Measurements from ENCODE around the gene ATP1B4. TPM values are rescaled to one million over a fixed set of nuclear protein-coding genes. Genes with fewer than 3 reads are reported as not detected.

The ATP1B4 gene
- total and polyA plus RNA-seq, 12 donors, result not detected

- DNase-seq, result no peak
- no peaks in the 10 kb centered on the region for H3K9me3 ChIP-seq (replicated peaks in 1 of 3)
- intact Hi-C loops (cut with DNase I), result no loop called here
- H3K36me3 ChIP-seq (replicated peaks in 1 of 2), result no peaks in the 10 kb centered on the region
- H3K27ac ChIP-seq, result no peak overlapping the region
- no peaks in the 10 kb centered on the region for H3K4me1 ChIP-seq (replicated peaks in 1 of 2)
- TF ChIP-seq, protein P1, sequence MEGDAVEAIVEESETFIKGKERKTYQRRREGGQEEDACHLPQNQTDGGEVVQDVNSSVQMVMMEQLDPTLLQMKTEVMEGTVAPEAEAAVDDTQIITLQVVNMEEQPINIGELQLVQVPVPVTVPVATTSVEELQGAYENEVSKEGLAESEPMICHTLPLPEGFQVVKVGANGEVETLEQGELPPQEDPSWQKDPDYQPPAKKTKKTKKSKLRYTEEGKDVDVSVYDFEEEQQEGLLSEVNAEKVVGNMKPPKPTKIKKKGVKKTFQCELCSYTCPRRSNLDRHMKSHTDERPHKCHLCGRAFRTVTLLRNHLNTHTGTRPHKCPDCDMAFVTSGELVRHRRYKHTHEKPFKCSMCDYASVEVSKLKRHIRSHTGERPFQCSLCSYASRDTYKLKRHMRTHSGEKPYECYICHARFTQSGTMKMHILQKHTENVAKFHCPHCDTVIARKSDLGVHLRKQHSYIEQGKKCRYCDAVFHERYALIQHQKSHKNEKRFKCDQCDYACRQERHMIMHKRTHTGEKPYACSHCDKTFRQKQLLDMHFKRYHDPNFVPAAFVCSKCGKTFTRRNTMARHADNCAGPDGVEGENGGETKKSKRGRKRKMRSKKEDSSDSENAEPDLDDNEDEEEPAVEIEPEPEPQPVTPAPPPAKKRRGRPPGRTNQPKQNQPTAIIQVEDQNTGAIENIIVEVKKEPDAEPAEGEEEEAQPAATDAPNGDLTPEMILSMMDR (IDR thresholded peaks at IDR 0.05), result no peak
- TF ChIP-seq POLR2A (IDR thresholded peaks at IDR 0.05), result no peak
- 44 to 67% (median 53%) methylated on average over 1 of the region's 1 CpG for WGBS, 4 donors
- H3K4me3 ChIP-seq, result no peak overlapping the region
- H3K27me3 ChIP-seq, result no peaks in the 10 kb centered on the region
Measured at GRCh38 chrX:120408168-120408567, 46.3 kb downstream of the ATP1B4 start.

DNA sequence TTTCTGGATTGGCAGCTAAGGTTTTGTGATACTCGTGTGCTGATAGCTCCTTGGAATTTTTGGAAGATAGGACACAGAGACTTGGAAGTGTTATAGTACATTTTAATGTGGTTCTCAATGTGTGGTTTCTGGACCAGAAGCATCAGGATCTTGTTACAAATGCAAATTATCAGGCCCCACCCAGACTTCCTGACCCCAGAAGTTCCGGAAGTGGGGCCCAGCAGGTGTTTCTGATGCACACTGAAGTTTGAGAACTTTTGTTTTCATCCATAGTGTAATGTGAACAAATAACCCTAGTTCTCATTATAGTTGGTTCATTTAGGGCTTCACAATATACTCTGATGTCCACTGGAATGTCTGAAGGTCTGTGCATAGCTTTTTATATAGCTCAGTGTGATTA is 57.6 kb downstream of the ATP1B4 start:
- H3K4me3 ChIP-seq, result no peak overlapping the region
- no peak for DNase-seq
- no peaks in the 10 kb centered on the region for H3K27me3 ChIP-seq
- H3K9me3 ChIP-seq (replicated peaks in 1 of 3), result no peaks in the 10 kb centered on the region
- H3K36me3 ChIP-seq (replicated peaks in 1 of 2), result no peaks in the 10 kb centered on the region
- TF ChIP-seq, protein P1 (IDR thresholded peaks at IDR 0.05), result no peak
- no peak for TF ChIP-seq POLR2A (IDR thresholded peaks at IDR 0.05)
- intact Hi-C loops (cut with DNase I), result no loop called here
- 17 to 67% (median 56%) methylated on average over 1 to 2 of the region's 2 CpGs for WGBS, 4 donors
- H3K4me1 ChIP-seq (replicated peaks in 1 of 2), result no peaks in the 10 kb centered on the region
- no peak overlapping the region for H3K27ac ChIP-seq

DNA sequence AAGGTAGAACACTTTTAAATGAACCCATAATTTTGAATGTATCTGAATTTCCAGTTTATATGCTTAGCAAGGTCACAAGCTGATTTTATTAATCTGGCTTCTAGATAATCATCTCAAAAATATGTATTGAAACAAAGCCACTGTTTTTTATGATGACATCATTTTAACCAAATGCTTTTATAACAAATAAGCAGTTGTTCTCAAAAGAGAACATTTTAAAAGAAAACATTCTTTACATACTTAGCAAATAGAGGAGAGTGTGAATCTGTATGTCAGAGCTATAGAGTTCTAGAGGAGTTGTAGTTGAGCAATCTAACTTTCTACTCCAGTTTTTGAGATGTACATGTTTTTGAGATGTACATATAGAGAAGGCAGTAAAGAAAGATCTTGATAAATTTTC is 64.7 kb downstream of the ATP1B4 start:
- no peak for DNase-seq
- TF ChIP-seq POLR2A (IDR thresholded peaks at IDR 0.05), result no peak
- TF ChIP-seq, protein P1 (IDR thresholded peaks at IDR 0.05), result no peak
- no peak overlapping the region for H3K27ac ChIP-seq
- no peaks in the 10 kb centered on the region for H3K36me3 ChIP-seq (replicated peaks in 1 of 2)
- no peaks in the 10 kb centered on the region for H3K9me3 ChIP-seq (replicated peaks in 1 of 3)
- H3K4me3 ChIP-seq, result no peak overlapping the region
- intact Hi-C loops (cut with DNase I), result no loop called here
- no peaks in the 10 kb centered on the region for H3K27me3 ChIP-seq
- H3K4me1 ChIP-seq (replicated peaks in 1 of 2), result peaks cover 3 to 9% of the 10 kb centered on the region in 2 donors

- Histone ChIP-seq H3K4me3 (no peak overlapping the region), H3K4me1 (replicated peaks in 1 of 2) (peaks cover 3 to 9% of the 10 kb centered on the region in 2 donors), H3K9me3 (replicated peaks in 1 of 3) (no peaks in the 10 kb centered on the region), H3K36me3 (replicated peaks in 1 of 2) (no peaks in the 10 kb centered on the region), H3K27me3 (no peaks in the 10 kb centered on the region), H3K27ac (no peak overlapping the region)
- intact Hi-C loops (cut with DNase I), result no loop called here
- WGBS, 4 donors, result 0 to 12% (median 5%) methylated on average over 2 of the region's 2 CpGs
- TF ChIP-seq, protein P1 (IDR thresholded peaks at IDR 0.05), result no peak
- TF ChIP-seq POLR2A (IDR thresholded peaks at IDR 0.05), result no peak
- peak in 1 of 7 donors; percentile 2 for DNase-seq
Measured at GRCh38 chrX:120428309-120428708, 66.4 kb downstream of the ATP1B4 start.

Measured in adrenal gland (tissue), 12 donors.